Endothelial cell of umbilical vein (primary cell): ENCODE results near the gene SPIRE2.

Source experiments
- EZH2 ChIP-seq: IDR thresholded peaks from 2 replicates; pipeline ENCODE4 v1.6.1; 2012; ENCODE audit warnings: borderline replicate concordance, low read depth, mild to moderate bottlenecking, moderate library complexity, low read length, inconsistent platforms; ENCODE audit not compliant: severe bottlenecking
- POLR2AphosphoS5 ChIP-seq: IDR thresholded peaks from 2 replicates; pipeline ENCODE4 v1.6.1; 2012; ENCODE audit warnings: low read depth, mild to moderate bottlenecking, control low read depth, low read length, moderate library complexity; ENCODE audit not compliant: insufficient read depth
- TF ChIP-seq, protein P1 (sequence below), 2 donors: IDR thresholded peaks; 1 replicate in 1 of 2; 2 replicates in 1 of 2; pipeline ENCODE4 v1.5.1; 2011; ENCODE audit warnings: low read length in 2 of 2, mild to moderate bottlenecking in 2 of 2, moderate library complexity in 2 of 2, control low read depth in 1 of 2, inconsistent platforms in 1 of 2, low read depth in 1 of 2; ENCODE audit not compliant: insufficient read depth in 1 of 2; ENCODE audit errors: extremely low read depth in 1 of 2

DNA sequence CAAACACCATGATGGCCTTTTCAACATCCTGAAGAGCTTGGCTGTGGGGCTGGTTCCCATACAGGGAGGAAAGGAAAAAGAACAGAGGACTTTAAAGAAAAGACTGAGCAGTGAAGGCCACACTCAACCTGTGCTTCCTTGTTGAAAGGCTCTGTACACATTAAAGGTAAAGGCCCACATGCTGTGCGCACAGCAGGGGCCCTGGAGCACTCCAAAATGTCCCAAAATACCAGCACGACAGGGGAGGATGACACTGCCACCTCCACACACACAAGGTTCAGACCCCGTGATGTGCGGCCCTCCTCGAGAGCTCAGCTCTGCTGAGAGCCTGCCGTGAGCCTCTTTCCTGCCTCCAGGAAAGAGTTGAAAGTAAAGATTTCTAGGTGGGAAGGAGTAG lies 48.4 kb upstream of the SPIRE2 start:
- no peak for TF ChIP-seq POLR2AphosphoS5
- TF ChIP-seq, protein P1, sequence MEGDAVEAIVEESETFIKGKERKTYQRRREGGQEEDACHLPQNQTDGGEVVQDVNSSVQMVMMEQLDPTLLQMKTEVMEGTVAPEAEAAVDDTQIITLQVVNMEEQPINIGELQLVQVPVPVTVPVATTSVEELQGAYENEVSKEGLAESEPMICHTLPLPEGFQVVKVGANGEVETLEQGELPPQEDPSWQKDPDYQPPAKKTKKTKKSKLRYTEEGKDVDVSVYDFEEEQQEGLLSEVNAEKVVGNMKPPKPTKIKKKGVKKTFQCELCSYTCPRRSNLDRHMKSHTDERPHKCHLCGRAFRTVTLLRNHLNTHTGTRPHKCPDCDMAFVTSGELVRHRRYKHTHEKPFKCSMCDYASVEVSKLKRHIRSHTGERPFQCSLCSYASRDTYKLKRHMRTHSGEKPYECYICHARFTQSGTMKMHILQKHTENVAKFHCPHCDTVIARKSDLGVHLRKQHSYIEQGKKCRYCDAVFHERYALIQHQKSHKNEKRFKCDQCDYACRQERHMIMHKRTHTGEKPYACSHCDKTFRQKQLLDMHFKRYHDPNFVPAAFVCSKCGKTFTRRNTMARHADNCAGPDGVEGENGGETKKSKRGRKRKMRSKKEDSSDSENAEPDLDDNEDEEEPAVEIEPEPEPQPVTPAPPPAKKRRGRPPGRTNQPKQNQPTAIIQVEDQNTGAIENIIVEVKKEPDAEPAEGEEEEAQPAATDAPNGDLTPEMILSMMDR (IDR thresholded peaks at IDR 0.05; ENCODE audit: extremely low read depth in 1 of 2, insufficient read depth in 1 of 2, low read depth in 1 of 2, low read length in 2 of 2) = no peak
- TF ChIP-seq EZH2 = no peak
